Hepatocyte (in vitro differentiated cells): ENCODE data around the gene HUWE1.

Source experiments
- CTCF ChIP-seq: fragments of 200-600 bp; sonication (generic); IDR thresholded peaks from 2 replicates; pipeline ENCODE4 v1.5.1; 2016; ENCODE audit warnings: antibody characterized with exemption, mild to moderate bottlenecking; ENCODE audit not compliant: poor library complexity
- EZH2 ChIP-seq: fragments of 200-600 bp; sonication (generic); IDR thresholded peaks from 2 replicates; pipeline ENCODE4 v1.6.1; 2016; ENCODE audit warnings: antibody characterized with exemption, mild to moderate bottlenecking, borderline replicate concordance
- EZH2phosphoT487 ChIP-seq: fragments of 200-600 bp; sonication (generic); IDR thresholded peaks from one replicate; pipeline ENCODE4 v1.6.1; 2018; ENCODE audit warnings: antibody characterized with exemption, mild to moderate bottlenecking, low read depth, moderate library complexity; ENCODE audit not compliant: unreplicated experiment, severe bottlenecking

GRCh38 chrX:53674581-53674980 lies 11.9 kb downstream of the HUWE1 start:
- TF ChIP-seq EZH2, result no peak
- TF ChIP-seq CTCF, result no peak
- no peak for TF ChIP-seq EZH2phosphoT487
